T-helper 1 cell (primary cell): Measurements from ENCODE around the gene CCNYL1.
"Not testable (repeated sequence)": the region's sequence is repeated elsewhere in the genome, so short reads cannot be mapped to it uniquely, and the experiment has no call there.

Experiments used
- DNase-seq, 5 donors: peaks; one replicate each; pipeline ENCODE4 v3.0.0-alpha.2; 2012 to 2020

CCNYL1 gene

DNA sequence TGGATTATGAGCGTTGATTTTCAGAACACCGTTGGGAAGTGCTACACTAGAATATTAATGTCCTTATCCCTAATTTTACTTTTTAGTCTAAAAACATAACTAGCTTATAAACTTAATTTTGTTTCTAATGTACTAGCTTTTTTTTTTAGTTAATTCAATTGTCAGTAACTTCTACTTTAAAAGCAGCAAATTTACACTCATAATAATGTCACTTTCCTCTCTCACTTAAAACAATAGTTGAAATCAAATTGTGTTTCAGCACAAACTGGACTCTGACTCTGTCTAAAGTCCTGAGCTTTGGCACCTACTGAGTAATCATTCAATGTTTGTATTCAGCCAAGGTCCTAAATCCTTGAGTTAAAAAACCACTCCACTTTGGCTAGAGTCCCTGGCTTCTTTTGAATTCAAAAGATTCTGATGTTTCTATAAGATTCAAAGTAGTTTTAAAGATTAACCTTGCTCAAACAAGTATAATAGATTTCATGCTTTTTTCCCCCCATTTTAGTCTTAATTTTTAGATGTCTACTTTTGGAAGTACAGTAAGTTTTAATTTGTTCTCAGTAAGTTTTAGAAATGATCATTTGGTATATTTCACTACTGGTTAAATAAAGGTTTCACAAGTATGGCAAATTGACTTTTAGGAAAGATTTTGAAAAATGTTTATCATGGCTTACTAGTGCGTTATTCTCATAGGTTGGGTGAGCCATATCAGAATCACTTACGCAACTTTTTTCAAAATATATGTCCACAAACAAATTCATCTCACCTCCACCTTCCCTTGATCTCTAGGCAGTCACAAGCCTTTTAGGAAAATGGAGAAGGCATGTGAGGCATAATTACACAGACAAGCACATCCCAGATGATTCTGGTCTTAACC is 23.4 kb downstream of the CCNYL1 start:
- no peak for DNase-seq

GRCh38 chr2:207735513-207735859 is 24.0 kb downstream of the CCNYL1 start:
- DNase-seq = not testable (repeated sequence)

GRCh38 chr2:207743514-207743913 is 32.1 kb downstream of the CCNYL1 start:
- no peak for DNase-seq

GRCh38 chr2:207744050-207744449 is 32.6 kb downstream of the CCNYL1 start:
- DNase-seq = no peak

DNA sequence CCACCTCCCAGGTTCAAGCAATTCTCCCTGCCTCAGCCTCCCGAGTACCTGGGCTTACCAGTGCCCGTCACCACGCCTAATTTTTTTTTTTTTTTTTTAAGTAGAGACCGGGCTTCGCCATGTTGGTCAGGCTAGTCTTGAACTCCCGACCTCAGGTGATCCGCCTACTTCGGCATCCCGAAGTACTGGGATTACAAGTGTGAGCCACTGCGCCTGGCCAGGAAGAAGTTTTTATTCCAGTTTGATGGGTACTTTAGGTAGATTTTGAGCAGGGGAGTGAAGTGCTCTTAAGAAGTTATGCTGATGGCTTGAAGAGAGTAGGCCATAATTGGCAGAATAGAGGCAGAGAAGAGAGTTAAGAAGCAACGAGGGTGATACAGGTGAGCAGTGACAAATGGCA is 33.0 kb downstream of the CCNYL1 start:
- no peak for DNase-seq

DNA sequence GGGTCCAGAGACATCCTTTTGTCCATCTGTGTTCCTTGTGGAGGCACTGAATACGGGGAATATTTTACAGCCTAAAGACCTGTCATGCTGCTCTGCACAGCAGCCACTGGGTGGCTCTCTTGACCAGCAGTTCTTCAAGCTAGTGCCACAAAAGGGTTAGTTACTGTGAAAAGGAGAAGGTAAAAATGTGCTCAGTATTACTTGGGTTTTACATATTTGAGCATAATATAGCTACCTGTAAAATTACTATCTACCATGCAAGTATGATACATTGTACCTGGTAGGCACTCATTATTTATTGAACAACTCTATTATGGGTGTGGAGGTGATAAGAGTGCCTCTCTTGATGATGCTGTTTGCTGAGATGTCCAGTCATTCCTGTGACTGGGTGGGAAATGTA is 34.7 kb downstream of the CCNYL1 start:
- peak in 1 of 5 donors; percentile 45 for DNase-seq

GRCh38 chr2:207747653-207748560 is 36.5 kb downstream of the CCNYL1 start:
- no peak for DNase-seq

DNA sequence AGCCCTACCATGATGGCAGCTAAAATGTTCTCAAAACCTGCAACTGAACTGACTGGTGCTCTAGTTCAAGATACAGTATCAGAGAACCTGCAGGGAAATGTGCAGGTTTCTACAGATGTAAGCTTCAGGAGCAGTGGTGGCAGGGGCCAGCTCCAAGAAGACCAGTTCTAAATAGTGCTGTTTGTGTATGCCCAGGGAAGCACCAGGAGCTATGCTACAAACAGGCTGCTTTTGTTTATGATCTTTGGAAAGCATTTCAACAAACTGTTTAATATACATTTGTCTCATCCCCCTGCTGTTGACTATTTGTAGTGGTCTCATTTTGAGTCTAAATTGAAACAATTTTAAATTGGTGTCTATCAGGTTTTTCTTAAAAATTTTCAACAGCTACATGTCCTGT is 37.6 kb downstream of the CCNYL1 start:
- DNase-seq = no peak

GRCh38 chr2:207749873-207750272 is 38.4 kb downstream of the CCNYL1 start:
- DNase-seq = no peak

GRCh38 chr2:207750345-207750744 is 38.9 kb downstream of the CCNYL1 start:
- DNase-seq = no peak

DNA sequence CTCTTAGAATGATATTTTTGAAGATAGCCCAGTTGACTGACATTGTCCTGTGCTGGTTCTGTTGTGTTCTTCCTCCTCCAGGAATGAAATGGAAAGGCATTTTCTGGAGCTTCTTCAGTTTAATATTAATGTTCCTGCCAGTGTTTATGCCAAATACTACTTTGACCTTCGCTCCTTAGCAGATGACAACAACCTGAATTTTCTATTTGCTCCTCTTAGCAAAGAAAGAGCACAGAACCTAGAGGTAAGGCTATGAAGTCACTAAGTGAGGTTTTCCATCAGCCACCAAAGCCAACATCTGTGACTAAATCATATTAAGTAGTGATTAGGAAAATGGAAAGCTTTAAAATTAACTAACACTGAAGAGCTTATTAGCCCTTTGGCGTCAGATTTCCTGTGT is 39.4 kb downstream of the CCNYL1 start:
- no peak for DNase-seq

GRCh38 chr2:207753688-207754087 is 42.2 kb downstream of the CCNYL1 start:
- DNase-seq = not testable (repeated sequence)

- DNase-seq = no peak
Measured at GRCh38 chr2:207754498-207755383, 43.3 kb downstream of the CCNYL1 start.

GRCh38 chr2:207758025-207758424 is 46.6 kb downstream of the CCNYL1 start:
- DNase-seq = no peak

GRCh38 chr2:207759890-207760289 is 48.5 kb downstream of the CCNYL1 start:
- DNase-seq = no peak

- DNase-seq = no peak
Measured at GRCh38 chr2:207760453-207760852, 49.0 kb downstream of the CCNYL1 start.

GRCh38 chr2:207761426-207761825 is 50.0 kb downstream of the CCNYL1 start:
- DNase-seq = not testable (repeated sequence)

- no peak for DNase-seq
Measured at GRCh38 chr2:207762146-207762545, 50.7 kb downstream of the CCNYL1 start.

- DNase-seq = no peak
Measured at GRCh38 chr2:207763303-207763917, 52.0 kb downstream of the CCNYL1 start.

DNA sequence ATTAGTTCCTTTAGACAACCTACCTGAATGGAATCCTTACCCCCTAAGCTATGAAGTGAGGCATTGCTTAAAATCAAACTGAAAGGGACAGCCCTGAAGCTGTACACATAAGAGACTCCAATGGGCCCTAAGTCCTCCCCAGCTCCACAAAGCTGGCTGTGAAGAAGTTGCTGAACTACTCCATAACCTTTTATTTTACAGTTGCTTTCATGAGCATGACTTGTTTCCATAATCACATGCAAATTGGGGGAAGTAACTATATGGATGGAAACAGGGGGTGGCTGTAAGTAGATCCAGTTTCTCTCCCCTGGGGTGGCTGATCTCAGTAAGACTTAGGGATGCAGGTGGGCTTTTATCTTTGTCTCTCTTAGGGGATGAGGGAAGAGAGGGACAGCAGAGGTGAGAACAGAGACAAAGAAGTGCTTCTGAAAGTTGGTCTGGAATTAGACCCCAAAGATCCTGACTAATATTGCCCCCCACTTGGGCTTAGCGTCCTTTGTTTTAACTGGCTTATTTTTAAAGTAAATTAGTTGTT is 52.7 kb downstream of the CCNYL1 start:
- no peak for DNase-seq

GRCh38 chr2:207765547-207765946 is 54.1 kb downstream of the CCNYL1 start:
- no peak for DNase-seq

- DNase-seq = no peak
Measured at GRCh38 chr2:207766041-207766551, 54.7 kb downstream of the CCNYL1 start.
